ENCODE measurements around the gene TMEM235.

Gene TMEM235

GRCh38 chr17:78257810-78258322, 26.4 kb downstream of the TMEM235 start:
- Histone ChIP-seq H3K9ac (ENCODE audit: low read depth, low read length) (no peak overlapping the region), H3K9me3 (ENCODE audit: control insufficient read depth, insufficient read depth, low read length) (no peaks in the 10 kb centered on the region), H3K27ac (ENCODE audit: low read depth, low read length) (peak overlapping the region; percentile 51), H3K36me3 (ENCODE audit: control insufficient read depth, insufficient read depth, low read length) (no peaks in the 10 kb centered on the region), H3K4me3 (ENCODE audit: low read depth, low read length) (no peak overlapping the region), H3K27me3 (ENCODE audit: control insufficient read depth, insufficient read depth, low read length) (no peaks in the 10 kb centered on the region), H3K4me1 (ENCODE audit: control insufficient read depth, insufficient read depth, low read length) (peaks cover 10% of the 10 kb centered on the region)

- Histone ChIP-seq H3K27ac (ENCODE audit: low read depth, low read length) (peak overlapping the region; percentile 51), H3K9ac (ENCODE audit: low read depth, low read length) (no peak overlapping the region), H3K4me1 (ENCODE audit: control insufficient read depth, insufficient read depth, low read length) (peaks cover 13% of the 10 kb centered on the region), H3K27me3 (ENCODE audit: control insufficient read depth, insufficient read depth, low read length) (no peaks in the 10 kb centered on the region), H3K9me3 (ENCODE audit: control insufficient read depth, insufficient read depth, low read length) (no peaks in the 10 kb centered on the region), H3K4me3 (ENCODE audit: low read depth, low read length) (no peak overlapping the region), H3K36me3 (ENCODE audit: control insufficient read depth, insufficient read depth, low read length) (no peaks in the 10 kb centered on the region)
Observed at GRCh38 chr17:78258323-78259191, 27.1 kb downstream of the TMEM235 start.

- Histone ChIP-seq H3K9me3 (ENCODE audit: control insufficient read depth, insufficient read depth, low read length) (no peaks in the 10 kb centered on the region), H3K9ac (ENCODE audit: low read depth, low read length) (no peak overlapping the region), H3K4me3 (ENCODE audit: low read depth, low read length) (no peak overlapping the region), H3K36me3 (ENCODE audit: control insufficient read depth, insufficient read depth, low read length) (no peaks in the 10 kb centered on the region), H3K27ac (ENCODE audit: low read depth, low read length) (no peak overlapping the region), H3K27me3 (ENCODE audit: control insufficient read depth, insufficient read depth, low read length) (no peaks in the 10 kb centered on the region), H3K4me1 (ENCODE audit: control insufficient read depth, insufficient read depth, low read length) (peaks cover 15% of the 10 kb centered on the region)
Observed at GRCh38 chr17:78259192-78259554, 27.7 kb downstream of the TMEM235 start.

- Histone ChIP-seq H3K9me3 (ENCODE audit: control insufficient read depth, insufficient read depth, low read length) (no peaks in the 10 kb centered on the region), H3K4me3 (ENCODE audit: low read depth, low read length) (no peak overlapping the region), H3K27me3 (ENCODE audit: control insufficient read depth, insufficient read depth, low read length) (no peaks in the 10 kb centered on the region), H3K9ac (ENCODE audit: low read depth, low read length) (no peak overlapping the region), H3K4me1 (ENCODE audit: control insufficient read depth, insufficient read depth, low read length) (peaks cover 30% of the 10 kb centered on the region), H3K27ac (ENCODE audit: low read depth, low read length) (no peak overlapping the region), H3K36me3 (ENCODE audit: control insufficient read depth, insufficient read depth, low read length) (no peaks in the 10 kb centered on the region)
Observed at GRCh38 chr17:78263063-78263735, 31.8 kb downstream of the TMEM235 start.

GRCh38 chr17:78263736-78264340, 32.4 kb downstream of the TMEM235 start:
- H3K9ac ChIP-seq (ENCODE audit: low read depth, low read length), result no peak overlapping the region
- H3K4me1 ChIP-seq (ENCODE audit: control insufficient read depth, insufficient read depth, low read length), result peaks cover 32% of the 10 kb centered on the region
- H3K4me3 ChIP-seq (ENCODE audit: low read depth, low read length), result no peak overlapping the region
- H3K27me3 ChIP-seq (ENCODE audit: control insufficient read depth, insufficient read depth, low read length), result no peaks in the 10 kb centered on the region
- H3K27ac ChIP-seq (ENCODE audit: low read depth, low read length), result no peak overlapping the region
- no peaks in the 10 kb centered on the region for H3K9me3 ChIP-seq (ENCODE audit: control insufficient read depth, insufficient read depth, low read length)
- no peaks in the 10 kb centered on the region for H3K36me3 ChIP-seq (ENCODE audit: control insufficient read depth, insufficient read depth, low read length)

- 0 out of 2 replicates have a peak, but pooled peaks cover 3% of the 10 kb centered on the region for H3K27me3 ChIP-seq (ENCODE audit: control insufficient read depth, insufficient read depth, low read length)
- H3K4me1 ChIP-seq (ENCODE audit: control insufficient read depth, insufficient read depth, low read length), result peaks cover 40% of the 10 kb centered on the region
Observed at GRCh38 chr17:78264590-78264989, 33.2 kb downstream of the TMEM235 start.

GRCh38 chr17:78265121-78265520, 33.7 kb downstream of the TMEM235 start:
- Histone ChIP-seq H3K27ac (ENCODE audit: low read depth, low read length) (no peak overlapping the region), H3K36me3 (ENCODE audit: control insufficient read depth, insufficient read depth, low read length) (no peaks in the 10 kb centered on the region), H3K9me3 (ENCODE audit: control insufficient read depth, insufficient read depth, low read length) (no peaks in the 10 kb centered on the region), H3K27me3 (ENCODE audit: control insufficient read depth, insufficient read depth, low read length) (0 out of 2 replicates have a peak, but pooled peaks cover 8% of the 10 kb centered on the region), H3K4me1 (ENCODE audit: control insufficient read depth, insufficient read depth, low read length) (peaks cover 45% of the 10 kb centered on the region), H3K4me3 (ENCODE audit: low read depth, low read length) (no peak overlapping the region), H3K9ac (ENCODE audit: low read depth, low read length) (no peak overlapping the region)

More at GRCh38 chr17:78264590-78264989, 33.2 kb downstream of the TMEM235 start:
- Histone ChIP-seq H3K9me3 (ENCODE audit: control insufficient read depth, insufficient read depth, low read length) (no peaks in the 10 kb centered on the region), H3K9ac (ENCODE audit: low read depth, low read length) (no peak overlapping the region), H3K4me3 (ENCODE audit: low read depth, low read length) (no peak overlapping the region), H3K36me3 (ENCODE audit: control insufficient read depth, insufficient read depth, low read length) (no peaks in the 10 kb centered on the region), H3K27ac (ENCODE audit: low read depth, low read length) (no peak overlapping the region)

- no peaks in the 10 kb centered on the region for H3K9me3 ChIP-seq (ENCODE audit: control insufficient read depth, insufficient read depth, low read length)
- no peak overlapping the region for H3K9ac ChIP-seq (ENCODE audit: low read depth, low read length)
- H3K4me3 ChIP-seq (ENCODE audit: low read depth, low read length), result no peak overlapping the region
- H3K27me3 ChIP-seq (ENCODE audit: control insufficient read depth, insufficient read depth, low read length), result 0 out of 2 replicates have a peak, but pooled peaks cover 9% of the 10 kb centered on the region
- H3K36me3 ChIP-seq (ENCODE audit: control insufficient read depth, insufficient read depth, low read length), result no peaks in the 10 kb centered on the region
- H3K27ac ChIP-seq (ENCODE audit: low read depth, low read length), result no peak overlapping the region
- H3K4me1 ChIP-seq (ENCODE audit: control insufficient read depth, insufficient read depth, low read length), result peaks cover 52% of the 10 kb centered on the region
Observed at GRCh38 chr17:78266231-78266631, 34.8 kb downstream of the TMEM235 start.

- no peak overlapping the region for H3K27ac ChIP-seq (ENCODE audit: low read depth, low read length)
- peaks cover 52% of the 10 kb centered on the region for H3K4me1 ChIP-seq (ENCODE audit: control insufficient read depth, insufficient read depth, low read length)
- no peak overlapping the region for H3K9ac ChIP-seq (ENCODE audit: low read depth, low read length)
- 0 out of 2 replicates have a peak, but pooled peaks cover 9% of the 10 kb centered on the region for H3K27me3 ChIP-seq (ENCODE audit: control insufficient read depth, insufficient read depth, low read length)
- H3K9me3 ChIP-seq (ENCODE audit: control insufficient read depth, insufficient read depth, low read length), result no peaks in the 10 kb centered on the region
- H3K36me3 ChIP-seq (ENCODE audit: control insufficient read depth, insufficient read depth, low read length), result no peaks in the 10 kb centered on the region
- no peak overlapping the region for H3K4me3 ChIP-seq (ENCODE audit: low read depth, low read length)
Observed at GRCh38 chr17:78266771-78267170, 35.3 kb downstream of the TMEM235 start.

- Histone ChIP-seq H3K27ac (ENCODE audit: low read depth, low read length) (no peak overlapping the region), H3K4me1 (ENCODE audit: control insufficient read depth, insufficient read depth, low read length) (peaks cover 56% of the 10 kb centered on the region), H3K36me3 (ENCODE audit: control insufficient read depth, insufficient read depth, low read length) (no peaks in the 10 kb centered on the region), H3K9ac (ENCODE audit: low read depth, low read length) (no peak overlapping the region), H3K27me3 (ENCODE audit: control insufficient read depth, insufficient read depth, low read length) (0 out of 2 replicates have a peak, but pooled peaks cover 9% of the 10 kb centered on the region), H3K9me3 (ENCODE audit: control insufficient read depth, insufficient read depth, low read length) (no peaks in the 10 kb centered on the region), H3K4me3 (ENCODE audit: low read depth, low read length) (no peak overlapping the region)
Observed at GRCh38 chr17:78267253-78268073, 36.0 kb downstream of the TMEM235 start.

All from HUES48 (cell line).